GM18508 (cell line): ENCODE results near the gene APBA2.

Experiments
- ATAC-seq: cut with Tn5 transposase; IDR thresholded peaks from one replicate; pipeline ENCODE4 v1.9.1; 2021; ENCODE audit warnings: moderate number of reproducible peaks; ENCODE audit not compliant: insufficient read depth, unreplicated experiment

APBA2 gene

DNA sequence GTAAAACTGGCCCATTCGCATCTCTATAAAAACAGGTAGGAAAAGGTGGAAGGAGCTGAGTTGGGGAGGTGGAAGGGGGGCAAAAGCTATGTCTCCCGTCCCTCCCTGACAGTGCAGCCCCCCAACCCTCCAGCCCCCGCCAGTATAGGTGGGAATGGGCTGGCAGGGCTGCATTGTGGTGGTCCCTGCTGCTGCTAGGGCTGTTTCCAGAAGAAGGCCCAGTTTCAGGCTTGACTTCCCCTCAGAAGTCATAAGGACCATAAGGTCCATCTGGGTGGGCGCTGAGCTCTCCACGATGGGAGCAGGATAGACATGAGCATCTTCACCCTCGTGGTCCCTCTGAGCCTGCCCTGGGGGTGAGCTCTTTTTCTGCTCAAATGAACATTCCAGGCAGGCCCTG, 44.2 kb downstream of the APBA2 start:
- ATAC-seq, result no peak

DNA sequence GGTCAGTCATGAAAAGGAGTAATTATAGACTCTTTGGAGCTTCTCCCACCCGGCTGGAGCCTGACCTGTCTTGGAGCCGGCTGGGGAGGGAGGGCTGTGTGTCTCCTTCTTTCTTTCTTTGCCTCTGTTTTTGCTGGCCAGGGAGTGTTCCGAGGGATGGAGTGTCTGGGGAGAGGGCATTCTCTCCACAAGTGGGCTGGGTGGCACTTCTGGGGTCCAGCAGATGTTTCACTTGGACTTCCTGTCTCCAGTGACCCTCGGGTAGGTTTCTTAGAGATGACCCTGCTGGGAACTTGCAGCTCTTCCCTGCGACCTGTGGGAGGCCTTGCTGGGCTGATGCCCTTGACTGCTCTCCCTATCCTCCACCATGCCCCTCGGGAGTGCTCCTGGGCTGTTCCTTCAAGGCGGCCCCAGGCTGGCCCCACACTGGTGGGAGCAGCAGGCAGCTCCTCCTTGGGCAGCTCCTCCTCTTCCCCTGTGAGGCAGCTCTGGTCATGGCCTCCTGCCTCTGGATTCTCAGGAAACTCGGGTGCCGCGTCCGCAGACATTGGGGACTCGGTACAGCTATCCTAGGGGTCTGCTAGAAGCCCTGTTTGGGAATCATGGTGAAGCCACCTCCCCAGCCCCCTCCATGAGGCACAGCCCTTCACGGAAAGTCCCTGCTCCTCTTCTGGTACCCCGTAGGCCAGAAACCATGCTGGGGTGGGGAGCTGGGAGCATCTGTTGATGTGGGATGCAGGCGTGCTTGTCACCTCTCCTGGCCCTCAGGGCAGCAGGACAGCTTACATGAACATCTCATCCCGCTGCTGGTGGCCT, 44.9 kb downstream of the APBA2 start:
- ATAC-seq, result no peak

DNA sequence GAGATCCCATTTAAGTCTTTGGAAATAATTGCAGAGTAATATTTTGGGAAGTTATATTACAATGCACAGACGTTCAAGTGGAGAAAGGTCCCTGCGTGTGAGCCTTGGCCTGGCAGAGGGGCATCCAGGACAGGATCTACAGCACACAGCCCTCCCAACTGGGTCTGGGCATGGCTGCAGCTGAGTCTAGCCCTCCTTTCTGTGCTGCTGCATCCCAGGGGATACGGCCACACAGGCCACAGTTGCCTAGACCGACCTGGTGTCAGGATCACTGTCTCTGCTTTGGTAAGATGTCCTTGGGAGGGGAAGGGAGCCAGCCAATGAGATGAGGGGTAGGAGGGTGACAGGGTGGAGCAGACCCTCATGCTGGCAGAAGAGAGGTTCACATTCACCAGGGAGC, 46.1 kb downstream of the APBA2 start:
- ATAC-seq, result no peak

DNA sequence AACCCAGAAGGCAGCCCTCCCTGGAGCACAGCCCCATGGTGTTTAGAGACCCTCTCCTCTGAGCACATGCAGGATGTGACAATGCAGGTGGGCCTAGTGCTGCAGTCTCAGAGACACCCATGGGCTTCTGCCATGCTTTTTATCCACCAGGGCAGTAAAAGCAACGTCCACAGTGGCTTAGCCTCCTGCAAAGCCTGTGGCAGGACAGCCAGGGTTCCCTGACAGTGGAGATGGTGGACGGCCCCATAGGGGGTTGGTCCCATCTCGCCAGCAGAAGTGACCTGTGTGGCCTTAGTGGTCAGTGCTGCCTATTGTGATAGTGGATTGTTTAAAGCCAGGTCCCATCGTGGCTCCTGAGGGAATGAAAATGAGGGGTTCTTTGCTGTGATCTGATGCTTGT, 46.6 kb downstream of the APBA2 start:
- ATAC-seq, result no peak

DNA sequence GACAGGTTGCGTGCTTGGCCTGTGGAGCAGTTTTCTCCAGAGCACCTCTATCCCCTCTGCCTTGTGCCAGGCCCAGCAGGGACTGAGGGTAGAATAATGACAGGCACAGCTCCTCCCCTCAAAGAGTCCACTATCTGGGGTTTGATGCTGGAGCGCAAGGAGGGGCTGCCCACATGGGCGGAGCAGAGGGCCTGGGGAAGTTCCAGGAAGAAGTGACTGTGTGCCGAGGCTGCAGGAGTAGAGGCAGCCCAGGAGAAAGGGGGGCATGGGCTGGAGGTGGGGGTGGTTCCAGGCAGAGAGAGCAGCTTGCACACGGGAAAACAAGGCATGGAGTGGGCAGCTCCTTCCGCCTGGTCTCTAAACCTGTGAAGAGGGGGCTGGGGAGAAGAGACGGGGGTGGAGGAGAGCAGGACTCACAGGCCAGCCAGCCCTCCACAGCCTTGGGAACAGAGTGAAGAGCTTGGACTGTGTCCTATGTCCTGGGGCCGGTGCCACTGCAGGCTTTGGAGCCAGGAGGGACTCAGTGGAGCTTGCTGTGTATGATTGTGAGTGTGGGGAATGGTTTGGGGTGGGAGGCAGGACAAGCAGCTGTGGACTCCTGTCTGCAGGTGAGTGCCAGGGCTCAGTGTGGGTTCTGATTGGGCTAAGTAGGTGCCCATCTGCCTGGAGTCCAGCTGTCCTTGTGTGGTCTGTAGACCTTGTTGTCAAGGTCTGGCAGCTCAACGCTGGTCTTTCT, 48.1 kb downstream of the APBA2 start:
- ATAC-seq, result no peak

DNA sequence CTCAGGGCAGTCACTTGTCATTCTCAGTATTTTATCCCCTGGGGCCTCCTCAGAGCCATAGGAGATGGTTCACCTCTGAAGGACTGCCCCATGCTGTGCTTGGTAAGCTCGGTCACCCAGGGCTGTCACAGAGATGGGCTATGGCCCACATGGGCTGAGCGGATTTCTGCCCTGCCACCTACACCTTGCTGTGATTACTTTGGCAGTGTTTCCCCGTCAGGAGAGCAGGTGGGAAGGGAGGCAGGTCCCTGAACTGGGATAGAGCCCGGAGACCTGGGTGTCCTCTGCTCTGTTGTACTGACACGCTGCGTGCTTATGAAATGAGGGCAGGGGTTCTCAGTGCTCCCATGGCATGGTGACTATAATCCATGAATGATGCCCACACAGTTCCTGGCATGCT, 48.9 kb downstream of the APBA2 start:
- no peak for ATAC-seq

DNA sequence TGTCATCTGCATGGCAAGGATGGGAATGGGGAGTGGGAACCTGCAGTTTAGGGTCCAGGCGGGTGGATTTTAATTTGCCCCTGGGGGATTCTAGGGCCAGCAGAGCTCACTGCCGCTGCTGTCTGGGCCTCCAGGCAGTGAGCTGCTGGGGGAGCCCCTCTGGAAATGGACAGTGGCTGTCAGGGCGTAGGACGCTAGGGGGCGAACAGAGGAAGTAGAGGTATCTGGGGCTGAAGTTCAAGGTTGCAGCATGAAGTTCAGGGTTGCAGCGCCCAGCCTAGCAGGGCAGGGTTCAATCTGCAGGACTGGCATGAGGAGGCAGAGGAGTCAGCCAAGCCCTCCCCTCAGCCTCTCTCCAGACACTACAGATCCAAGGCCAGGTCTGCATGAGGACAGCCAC, 49.5 kb downstream of the APBA2 start:
- no peak for ATAC-seq

DNA sequence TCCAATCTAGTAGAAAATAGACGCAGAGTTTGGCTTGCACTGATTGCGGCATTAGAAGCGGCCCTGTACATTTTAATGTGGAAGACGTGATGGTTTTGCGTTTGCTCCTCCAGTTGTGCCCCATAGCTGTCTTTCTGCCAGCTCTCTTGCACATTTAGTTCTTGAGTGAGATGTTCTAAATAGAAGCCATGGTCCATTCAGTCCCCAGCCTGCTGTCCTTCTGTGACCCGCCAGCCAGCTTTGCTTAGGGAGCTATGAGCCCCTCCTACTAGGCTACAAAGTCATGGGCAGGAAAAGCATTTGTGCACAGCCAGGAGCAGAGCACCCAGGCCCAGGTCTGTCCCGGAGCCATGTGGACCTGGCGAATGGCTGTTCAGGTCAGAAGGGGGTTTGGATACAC, 50.3 kb downstream of the APBA2 start:
- ATAC-seq, result no peak

DNA sequence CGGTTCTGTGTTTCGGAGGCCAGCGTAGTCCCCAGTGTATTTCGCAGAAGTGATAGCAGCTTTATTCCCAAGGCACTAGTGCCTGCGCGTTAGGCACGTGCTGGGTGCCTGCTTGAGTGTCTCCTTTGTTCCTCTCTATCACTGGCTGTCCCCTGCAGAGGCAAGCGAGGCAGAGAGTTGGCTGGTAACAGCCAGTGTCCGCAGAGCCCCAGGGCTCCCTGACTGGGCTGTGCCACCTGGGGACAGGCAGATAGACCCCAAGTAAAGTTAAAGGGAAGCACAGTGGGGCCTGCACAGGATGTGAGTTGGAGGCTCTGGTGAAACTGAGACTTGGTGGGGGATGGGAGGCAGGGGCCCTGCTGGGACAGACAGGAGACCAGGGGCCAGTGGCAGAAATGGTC, 50.7 kb downstream of the APBA2 start:
- ATAC-seq, result no peak

DNA sequence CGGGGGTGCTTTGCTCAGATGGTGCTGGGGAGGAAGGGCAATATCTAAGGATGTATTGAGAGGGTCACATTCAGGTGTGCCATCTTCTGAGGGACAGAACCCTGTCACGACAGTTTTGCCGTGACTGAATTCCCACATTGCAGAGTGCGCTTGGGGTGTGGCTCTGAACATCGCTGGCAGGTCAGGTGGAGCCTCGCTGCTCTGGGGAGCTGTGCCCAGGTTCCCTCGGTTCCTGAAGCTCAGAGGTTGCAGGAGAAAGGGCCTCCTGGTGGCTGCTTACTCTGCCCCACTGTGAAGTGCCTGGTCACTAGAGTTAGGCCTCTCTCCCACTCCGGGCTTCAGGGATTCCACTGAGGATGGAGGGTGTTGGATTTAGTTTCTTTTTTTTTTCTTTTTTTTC, 51.5 kb downstream of the APBA2 start:
- ATAC-seq, result no peak

DNA sequence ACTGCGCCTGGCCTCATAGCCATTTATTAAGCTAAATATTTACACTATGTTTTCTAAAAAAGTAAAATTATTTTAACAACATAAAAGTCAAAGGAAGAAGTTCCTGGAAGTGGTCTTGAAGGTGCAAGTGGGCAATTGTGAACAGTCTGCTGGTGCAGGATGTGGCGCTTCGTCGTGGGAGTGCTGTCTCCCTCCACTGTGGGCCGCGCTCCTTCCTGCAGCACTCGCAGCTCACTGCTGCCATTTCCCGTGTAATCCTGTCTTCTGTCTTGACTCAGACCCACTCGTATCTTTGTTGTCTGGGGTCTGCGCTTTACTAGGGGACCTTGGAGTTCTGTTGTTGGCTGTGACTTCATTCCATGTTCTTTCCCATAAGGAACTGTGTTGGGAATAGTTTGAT, 56.3 kb downstream of the APBA2 start:
- ATAC-seq, result no peak

DNA sequence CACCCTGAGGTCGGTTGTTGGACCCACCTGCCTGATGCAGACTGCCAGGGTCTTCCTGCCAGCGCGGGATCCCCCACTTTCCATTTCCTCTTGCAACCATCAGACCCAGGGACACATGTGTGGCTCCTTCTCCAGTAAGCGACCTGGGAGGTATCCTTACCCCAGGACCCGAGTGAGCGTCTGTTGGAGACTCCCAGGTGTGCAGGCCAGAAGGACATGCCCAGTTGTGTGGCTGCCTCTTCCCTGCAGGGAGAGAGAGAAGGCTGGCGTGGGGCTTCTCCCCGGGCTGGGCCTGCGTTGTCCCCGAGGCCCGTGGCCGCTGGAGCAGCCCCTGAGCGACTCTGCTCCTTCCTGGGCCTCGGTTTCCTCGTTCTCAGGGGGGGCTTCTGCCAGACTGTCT, 56.8 kb downstream of the APBA2 start:
- no peak for ATAC-seq

DNA sequence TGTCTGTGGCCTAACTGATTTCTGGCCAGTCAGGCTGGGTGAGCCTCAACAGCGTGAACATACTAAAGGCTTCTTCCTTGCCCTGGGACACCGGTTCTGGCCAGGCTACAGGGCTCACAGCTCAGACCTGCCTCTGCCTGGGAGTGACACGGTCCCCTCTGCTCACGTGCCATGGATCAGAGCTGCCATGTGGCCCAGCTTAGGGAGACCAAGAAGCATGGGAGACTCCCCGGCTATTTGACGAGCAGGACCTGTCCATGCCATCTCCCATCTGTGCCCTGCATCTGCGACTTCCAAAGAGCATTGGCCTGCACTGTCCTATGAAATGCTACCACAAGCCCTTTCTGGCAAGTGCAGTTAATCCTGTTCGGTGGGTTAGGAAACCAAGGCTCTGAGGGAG, 57.4 kb downstream of the APBA2 start:
- no peak for ATAC-seq

DNA sequence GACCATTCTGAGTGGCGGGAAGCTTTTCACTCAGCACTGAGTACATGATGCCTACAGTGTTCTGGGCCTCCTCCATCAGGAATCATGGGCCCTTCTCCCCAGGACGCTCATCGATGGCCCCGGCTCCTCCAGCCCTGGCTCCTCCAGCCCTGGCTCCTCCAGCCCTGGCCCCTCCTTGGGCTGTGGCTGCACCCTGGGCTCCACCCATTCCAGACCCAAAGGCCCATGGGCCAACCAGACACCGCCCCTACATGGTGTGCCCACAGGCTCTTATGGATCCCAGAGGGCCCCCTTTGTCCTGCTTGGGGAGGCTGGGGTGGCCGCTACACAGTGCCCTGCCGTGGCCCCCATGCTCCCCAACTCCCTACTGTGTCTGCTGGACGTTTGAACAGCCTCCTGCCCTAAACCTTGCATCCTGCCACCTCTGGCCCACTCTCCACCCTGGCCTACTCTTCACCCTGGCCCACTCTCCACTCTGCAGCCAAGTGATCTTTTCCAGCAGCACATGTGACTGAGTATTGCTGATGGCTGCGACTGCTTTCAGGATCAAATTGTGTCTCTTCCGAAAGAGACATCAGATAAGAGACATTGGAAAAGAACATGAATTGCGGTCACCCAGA, 57.9 kb downstream of the APBA2 start:
- ATAC-seq, result no peak

DNA sequence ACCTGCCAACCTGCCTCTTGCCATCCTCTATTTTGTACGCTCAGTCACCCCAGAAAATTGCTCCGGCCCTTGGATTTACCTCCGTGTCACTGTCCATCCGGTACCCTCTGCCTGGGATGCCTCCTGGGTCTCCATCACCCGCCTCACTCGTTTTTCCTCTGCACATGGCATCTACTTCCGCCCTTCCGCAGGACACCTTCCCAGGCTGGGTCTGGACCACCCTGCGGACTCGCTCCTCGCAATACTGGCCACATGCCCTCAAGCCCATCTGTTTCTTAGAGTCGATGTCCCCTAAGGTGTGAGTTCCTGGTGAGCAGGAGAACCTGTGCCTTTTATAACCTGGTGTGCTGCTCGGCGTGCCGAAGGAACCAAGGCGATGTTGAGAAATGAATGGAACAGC, 58.5 kb downstream of the APBA2 start:
- ATAC-seq, result no peak

DNA sequence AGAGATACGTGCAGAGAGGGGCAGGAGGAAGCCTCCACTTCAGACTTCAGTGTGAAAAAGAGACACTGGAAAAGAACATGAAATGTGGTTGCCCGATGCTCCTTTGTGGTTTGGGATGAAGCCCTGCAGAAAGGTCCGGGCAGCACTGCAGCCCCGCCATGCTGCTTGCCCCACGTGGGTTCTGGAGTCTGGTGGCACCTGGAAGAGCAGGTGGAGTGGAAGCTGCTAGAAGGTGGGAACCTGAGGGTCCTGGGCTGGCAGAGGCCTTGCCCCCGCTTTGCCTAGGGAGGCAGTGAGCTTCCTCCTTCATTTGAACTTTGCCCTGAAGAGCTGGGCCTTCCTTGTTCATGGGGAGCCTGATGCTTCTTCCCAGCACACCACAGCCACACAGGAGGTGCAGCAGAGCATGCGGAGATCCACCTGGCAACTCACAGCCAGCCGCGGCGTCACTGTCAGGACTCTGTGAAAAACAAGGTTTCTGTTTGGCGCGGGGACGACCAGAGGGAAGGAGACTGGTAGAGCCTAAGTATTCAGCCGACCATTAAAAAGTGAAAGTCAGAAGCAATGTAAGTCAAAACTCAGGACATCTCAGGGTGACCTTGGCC, 59.0 kb downstream of the APBA2 start:
- ATAC-seq, result no peak

DNA sequence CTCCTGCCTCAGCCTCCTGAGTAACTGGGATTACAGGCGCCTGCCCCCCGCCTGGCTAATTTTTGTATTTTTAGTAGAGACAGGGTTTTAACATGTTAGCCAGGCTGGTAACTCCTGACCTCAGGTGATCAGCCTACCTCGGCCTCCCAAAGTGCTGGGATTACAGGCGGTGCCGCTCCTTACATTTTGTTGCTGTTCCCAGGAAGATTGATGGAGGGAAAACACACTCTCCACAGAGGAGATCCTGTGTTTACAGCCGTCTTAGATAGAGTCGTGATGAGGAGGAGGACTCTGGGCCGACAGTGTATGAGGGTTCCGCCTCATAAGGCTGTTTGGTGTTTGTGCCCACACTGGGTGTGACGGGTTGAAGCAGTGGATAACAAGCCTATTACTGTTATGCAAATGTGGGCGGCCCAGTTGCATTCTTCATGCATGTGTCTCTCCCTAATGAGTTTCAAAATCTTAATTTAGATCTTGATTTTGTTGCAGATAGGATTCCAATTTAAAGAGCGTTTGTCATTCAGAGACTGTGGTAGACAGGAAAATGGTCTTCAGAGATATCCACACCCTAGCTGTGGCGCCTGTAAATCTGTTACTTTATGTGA, 60.0 kb downstream of the APBA2 start:
- ATAC-seq, result no peak

DNA sequence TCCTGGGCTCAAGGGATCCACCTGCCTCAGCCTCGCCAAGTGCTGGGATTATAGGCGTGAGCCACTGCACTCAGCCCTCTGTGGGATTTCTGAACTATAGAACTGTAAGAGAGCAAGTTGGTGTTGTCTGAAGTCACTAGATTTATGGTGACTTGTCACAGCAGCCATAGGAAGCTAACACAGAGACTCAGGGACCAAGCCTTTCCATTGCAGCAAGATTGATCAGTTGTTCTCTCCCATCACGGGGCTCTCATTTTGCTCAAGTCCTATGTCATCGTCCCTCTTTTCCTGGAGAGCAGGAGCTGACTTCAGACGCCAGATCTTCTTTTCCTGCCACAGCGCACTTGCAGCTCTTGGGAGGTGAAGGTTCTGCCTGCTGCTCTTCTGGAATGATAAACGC, 61.0 kb downstream of the APBA2 start:
- no peak for ATAC-seq

DNA sequence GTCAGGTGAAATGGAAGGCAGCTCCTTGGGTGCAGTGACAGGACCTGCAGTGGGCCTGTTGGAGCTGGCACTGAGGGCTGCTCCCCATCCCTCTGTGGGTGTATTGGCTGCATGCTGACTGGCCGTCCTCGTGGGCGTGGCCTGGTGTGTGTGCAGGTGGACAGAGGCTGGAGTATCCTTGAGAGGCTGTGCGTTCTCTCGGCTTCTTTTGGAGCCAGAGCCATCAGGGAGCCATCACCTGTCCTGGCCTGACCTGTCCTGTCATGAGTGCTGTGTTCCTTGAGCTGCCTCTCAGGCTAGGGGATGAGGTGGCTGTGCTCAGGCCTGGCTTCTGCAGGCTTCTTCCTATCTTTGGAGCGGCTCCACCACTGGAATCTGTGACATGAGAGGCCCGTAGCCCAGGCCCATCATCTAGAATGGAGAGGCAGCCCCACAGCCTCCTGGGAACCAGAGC, 61.5 kb downstream of the APBA2 start:
- no peak for ATAC-seq

DNA sequence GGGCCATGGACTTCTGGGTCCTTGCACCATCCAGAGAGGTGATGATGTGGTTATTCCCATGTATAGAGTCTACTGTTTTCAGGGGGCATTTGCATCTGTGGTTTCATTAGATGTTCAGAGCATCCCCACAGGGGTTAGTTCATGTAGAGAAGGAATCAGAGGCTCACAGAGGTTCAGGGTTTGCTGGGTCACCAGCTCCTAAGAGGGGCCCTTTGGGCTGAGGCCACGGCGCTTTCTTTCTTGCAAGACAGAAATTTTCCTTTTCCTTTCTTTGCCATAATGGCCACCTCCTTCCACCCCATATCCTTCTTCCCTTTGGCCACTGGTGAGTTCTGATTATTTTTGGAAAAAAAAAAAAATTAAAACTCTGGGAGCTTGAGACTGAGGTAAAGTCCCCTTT, 62.3 kb downstream of the APBA2 start:
- ATAC-seq, result no peak

DNA sequence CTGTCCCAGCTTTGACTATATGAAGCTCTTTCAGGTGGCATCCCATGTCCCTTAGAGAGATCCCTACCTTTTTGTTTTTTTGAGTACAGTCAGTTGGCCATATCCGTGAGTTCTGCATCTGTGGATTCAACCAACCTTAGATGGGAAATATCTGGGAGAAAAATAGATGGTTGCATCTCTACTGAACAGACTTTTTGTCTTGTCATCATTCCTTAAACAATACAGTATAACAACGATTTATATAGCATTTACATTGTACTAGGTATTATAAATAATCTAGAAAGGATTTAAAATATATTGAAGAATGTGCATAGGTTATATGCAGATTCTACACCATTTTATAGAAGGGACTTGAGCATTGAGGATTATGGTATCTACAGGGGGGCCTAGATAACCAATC, 65.1 kb downstream of the APBA2 start:
- no peak for ATAC-seq
